K562 (cell line): ENCODE results near the gene CALM1. TPM values are rescaled to one million over a fixed set of nuclear protein-coding genes. Genes with fewer than 3 reads are reported as not detected.

ENCODE experiments used
- ASH1L ChIP-seq: fragments of 450-650 bp; IDR thresholded peaks from 2 replicates; pipeline ENCODE4 v1.6.1; 2018; ENCODE audit warnings: borderline replicate concordance, mild to moderate bottlenecking, low read depth; ENCODE audit not compliant: partially characterized antibody
- FOSL1 ChIP-seq: fragments of 200-800 bp; sonication (Bioruptor generic); conservative IDR thresholded peaks from 2 replicates; pipeline ENCODE4 v1.6.1; 2016; ENCODE audit warnings: missing genetic modification characterization, missing compliant biosample characterization
- HDAC6 ChIP-seq: IDR thresholded peaks from 2 replicates; pipeline ENCODE4 v1.6.1; 2012; ENCODE audit warnings: low read depth, mild to moderate bottlenecking, control low read depth, inconsistent platforms, low read length, moderate library complexity
- OTX1 ChIP-seq: fragments of 450-650 bp; formaldehyde crosslinking; IDR thresholded peaks from 2 replicates; pipeline ENCODE4 v1.4.0; 2022; ENCODE audit warnings: mild to moderate bottlenecking
- PHF21A ChIP-seq: fragments of 450-650 bp; IDR thresholded peaks from 2 replicates; pipeline ENCODE4 v1.6.1; 2017; ENCODE audit warnings: low read depth, borderline replicate concordance
- PURB ChIP-seq: sonication (generic); formaldehyde crosslinking; IDR thresholded peaks from 2 replicates; pipeline ENCODE4 v1.9.0; 2021; ENCODE audit warnings: low read depth, mild to moderate bottlenecking, missing genetic modification reagents
- RBM15 ChIP-seq: fragments of 200-400 bp; formaldehyde crosslinking; IDR thresholded peaks from 2 replicates; pipeline ENCODE4 v1.6.1; 2018; ENCODE audit warnings: mild to moderate bottlenecking, low read length, moderate library complexity; ENCODE audit not compliant: insufficient read depth
- SNRNP70 ChIP-seq: fragments of 200-400 bp; formaldehyde crosslinking; optimal IDR thresholded peaks from 2 replicates; pipeline ENCODE3; 2017; ENCODE audit warnings: low read depth, low read length
- ZFP30 ChIP-seq: fragments of 250-450 bp; sonication (Bioruptor Pico); IDR thresholded peaks from 2 replicates; pipeline ENCODE4 v1.8.0; 2022; ENCODE audit warnings: moderate library complexity, mild to moderate bottlenecking, inconsistent platforms, borderline replicate concordance
- ZFP91 ChIP-seq: sonication (generic); formaldehyde crosslinking; IDR thresholded peaks from 2 replicates; pipeline ENCODE4 v1.8.0; 2022; ENCODE audit warnings: mild to moderate bottlenecking, missing genetic modification reagents
- ZHX1 ChIP-seq: fragments of 150-350 bp; conservative IDR thresholded peaks from 2 replicates; pipeline ENCODE4 v1.6.1; 2014; ENCODE audit warnings: low read length
- ZKSCAN3 ChIP-seq: fragments of 250-450 bp; sonication (Bioruptor Pico); IDR thresholded peaks from 2 replicates; pipeline ENCODE4 v1.4.0; 2020
- ZNF239 ChIP-seq: fragments of 250-450 bp; sonication (Bioruptor Pico); IDR thresholded peaks from 2 replicates; pipeline ENCODE4 v1.4.0; 2020; ENCODE audit warnings: mild to moderate bottlenecking
- ZNF561 ChIP-seq: fragments of 450-650 bp; formaldehyde crosslinking; conservative IDR thresholded peaks from 2 replicates; pipeline ENCODE4 v1.4.0; 2020; ENCODE audit warnings: mild to moderate bottlenecking, moderate library complexity
- polyA plus RNA-seq, 8 experiments: library from polyadenylated mRNA; depleted of rRNA in 4 of 8; stranded (reverse) in 5 of 8; unstranded in 3 of 8; fragments of >200 nt; fragmentation: Nextera tagmentation in 2 of 8; fragmentation: Illumina TruSeq in 1 of 8; extraction: Ambion mirVana in 2 of 8; extraction: Trizol in 1 of 8; gene quantifications; 2 replicates each; pipeline versions ENCODE4 v1.2.1 to v1.2.3, GENCODE V29; 2011 to 2014; ENCODE audit warnings: inconsistent platforms in 1 of 8, missing spikeins in 1 of 8
- total RNA-seq, 7 experiments: library from RNA; depleted of rRNA in 6 of 7; stranded (reverse); fragments of >200 nt in 6 of 7; fragmentation: Illumina TruSeq in 2 of 7; extraction: Trizol in 2 of 7; gene quantifications; 2 replicates each; pipeline versions ENCODE4 v1.2.1 to v1.2.3, GENCODE V29; 2011 to 2021; ENCODE audit warnings: low replicate concordance in 1 of 7
- TF ChIP-seq, protein P1 (sequence below): fragments of 250-450 bp; sonication (Bioruptor Pico); IDR thresholded peaks from 2 replicates; pipeline ENCODE4 v1.8.0; 2021; ENCODE audit warnings: moderate library complexity, mild to moderate bottlenecking, inconsistent platforms
- TF ChIP-seq, protein P2 (sequence below): sonication (generic); IDR thresholded peaks from 2 replicates; pipeline ENCODE4 v1.6.1; 2016

Gene CALM1
- total and polyA plus RNA-seq, 9 of the 15 experiments (the other 6 are each of a cell fraction or from before 2014, with no cell fraction given), result 48.0 to 269 (median 158) TPM

- TF ChIP-seq ASH1L (peak; percentile 92), SNRNP70 (no peak), OTX1 (CRISPR knock-in tag) (no peak), ZFP30 (CRISPR knock-in tag) (no peak), ZNF239 (CRISPR knock-in tag) (no peak), FOSL1 (tag) (peak; percentile 60; the same call in 1 of the 2 replicates), PHF21A (no peak), ZKSCAN3 (CRISPR knock-in tag) (no peak), HDAC6 (no peak), ZNF561 (CRISPR knock-in tag) (no peak), ZFP91 (CRISPR knock-in tag) (no peak), RBM15 (no peak), PURB (CRISPR knock-in tag) (no peak), ZHX1 (no peak)
- TF ChIP-seq, protein P1, sequence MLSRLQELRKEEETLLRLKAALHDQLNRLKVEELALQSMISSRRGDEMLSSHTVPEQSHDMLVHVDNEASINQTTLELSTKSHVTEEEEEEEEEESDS (CRISPR knock-in tag), result no peak
- TF ChIP-seq, protein P2, sequence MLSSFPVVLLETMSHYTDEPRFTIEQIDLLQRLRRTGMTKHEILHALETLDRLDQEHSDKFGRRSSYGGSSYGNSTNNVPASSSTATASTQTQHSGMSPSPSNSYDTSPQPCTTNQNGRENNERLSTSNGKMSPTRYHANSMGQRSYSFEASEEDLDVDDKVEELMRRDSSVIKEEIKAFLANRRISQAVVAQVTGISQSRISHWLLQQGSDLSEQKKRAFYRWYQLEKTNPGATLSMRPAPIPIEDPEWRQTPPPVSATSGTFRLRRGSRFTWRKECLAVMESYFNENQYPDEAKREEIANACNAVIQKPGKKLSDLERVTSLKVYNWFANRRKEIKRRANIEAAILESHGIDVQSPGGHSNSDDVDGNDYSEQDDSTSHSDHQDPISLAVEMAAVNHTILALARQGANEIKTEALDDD, result no peak
These were observed 13.6 kb upstream of the CALM1 start (continued) for GRCh38 chr14:90383126-90383730.
